Right cardiac atrium (tissue), 5 donors: ENCODE measurements around the gene GJB2. TPM values are rescaled to one million over a fixed set of nuclear protein-coding genes. Genes with fewer than 3 reads are reported as not detected.

ENCODE experiments used
- ATAC-seq, 2 donors: fragments of 200-7000 bp; cut with Tn5 transposase; one replicate each; pipeline versions ENCODE4 v1.8.0 to v1.9.1; 2020; ENCODE audit warnings: moderate library complexity in 2 of 2, mild to moderate bottlenecking in 1 of 2
- DNase-seq, 3 donors: peaks; one replicate each; pipeline ENCODE4 v3.0.0-alpha.2; 2020
- H3K27ac ChIP-seq: one replicate; pipeline ENCODE4 v1.5.1; 2013; ENCODE audit warnings: mild to moderate bottlenecking, low read length, control low read depth, moderate library complexity
- H3K27me3 ChIP-seq: one replicate; pipeline ENCODE4 v1.6.1; 2013; ENCODE audit not compliant: control insufficient read depth, insufficient read depth
- H3K4me1 ChIP-seq: one replicate; pipeline ENCODE4 v1.6.1; 2013; ENCODE audit warnings: low read length; ENCODE audit not compliant: control insufficient read depth, insufficient read depth
- H3K4me3 ChIP-seq: one replicate; pipeline ENCODE4 v1.5.1; 2013; ENCODE audit warnings: low read length, control low read depth
- H3K9me3 ChIP-seq: one replicate; pipeline ENCODE4 v1.6.1; 2013; ENCODE audit warnings: low read length; ENCODE audit not compliant: control insufficient read depth
- WGBS: extraction: QIAGEN DNeasy Blood & Tissue Kit; methylation state at CpG from one replicate; pipeline ENCODE4 v1.1.7; 2013; 5-methylcytosine and 5-hydroxymethylcytosine counted together
- intact Hi-C, 4 donors: fragments of 100-400 bp; cut with DNase I; formaldehyde crosslinking; loops; one replicate each; pipeline versions ENCODE4 v1.11.0 to v1.14.0; 2022 to 2023
- polyA plus RNA-seq: library from polyadenylated mRNA; stranded (reverse); fragments of 200-250 nt; gene quantifications from one replicate; pipeline ENCODE4 v1.2.3, GENCODE V29; 2013
- total RNA-seq, 4 donors: library from RNA; stranded (reverse); fragmentation: NEBNext Ultra II Directional; extraction: Animal tissue kit (Norgen Biotek cat#: 25700); gene quantifications; one replicate each; pipeline ENCODE4 v1.2.1, GENCODE V29; 2021
- donor health status: healthy with polysubstance abuse.
- donor health status: DM: no; HTN: yes; CAD: no.
- donor health status: DM: no; HTN: no; CAD: no.
- donor health status: DM: no; HTN: yes; CAD: no; lungs with severe emphysema.
- donor health status: DM: yes; HTN: yes; CAD: no.

Gene GJB2
- total and polyA plus RNA-seq, 5 donors: 0.09 to 0.20 TPM; not detected in 3

DNA sequence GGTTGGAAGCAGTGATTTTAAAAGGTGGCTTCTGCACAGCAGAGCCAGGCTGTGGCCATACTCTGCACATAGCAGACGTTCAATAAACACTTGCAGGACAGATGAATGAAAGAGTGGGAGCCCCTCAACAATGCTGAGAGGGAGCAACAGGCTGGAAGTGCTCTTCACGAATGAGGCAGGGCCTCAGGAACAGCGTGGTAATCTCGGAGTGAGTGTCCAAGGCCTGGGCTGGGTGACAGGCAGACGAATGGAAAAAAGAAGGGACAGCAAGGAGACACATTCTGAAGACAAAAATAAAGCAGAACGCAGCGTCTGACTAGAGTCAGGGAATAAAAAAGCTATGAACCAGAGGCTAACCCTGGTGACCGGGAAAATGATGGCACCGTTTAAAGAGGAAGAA, 43.0 kb downstream of the GJB2 start:
- H3K27me3 ChIP-seq: no peaks in the 10 kb centered on the region
- WGBS: 40% methylated on average over 9 of the region's 9 CpGs
- H3K9me3 ChIP-seq: no peaks in the 10 kb centered on the region
- intact Hi-C loops: no loop called here
- peak overlapping the region; percentile 29 for H3K27ac ChIP-seq
- DNase-seq (no peak), ATAC-seq (peak in 1 of 2 donors; percentile 29)
- H3K4me3 ChIP-seq: no peak overlapping the region
- H3K4me1 ChIP-seq: no peaks in the 10 kb centered on the region

- H3K4me1 ChIP-seq: no peaks in the 10 kb centered on the region
- DNase-seq: no peak
- H3K27me3 ChIP-seq: no peaks in the 10 kb centered on the region
- intact Hi-C loops: no loop called here
- H3K27ac ChIP-seq: no peak overlapping the region
- no peaks in the 10 kb centered on the region for H3K9me3 ChIP-seq
- 82% methylated on average over 16 of the region's 16 CpGs for WGBS
- H3K4me3 ChIP-seq: no peak overlapping the region
- ATAC-seq: peak in 1 of 2 donors; percentile 24
Observed at GRCh38 chr13:20148501-20149183, 44.1 kb downstream of the GJB2 start.

DNA sequence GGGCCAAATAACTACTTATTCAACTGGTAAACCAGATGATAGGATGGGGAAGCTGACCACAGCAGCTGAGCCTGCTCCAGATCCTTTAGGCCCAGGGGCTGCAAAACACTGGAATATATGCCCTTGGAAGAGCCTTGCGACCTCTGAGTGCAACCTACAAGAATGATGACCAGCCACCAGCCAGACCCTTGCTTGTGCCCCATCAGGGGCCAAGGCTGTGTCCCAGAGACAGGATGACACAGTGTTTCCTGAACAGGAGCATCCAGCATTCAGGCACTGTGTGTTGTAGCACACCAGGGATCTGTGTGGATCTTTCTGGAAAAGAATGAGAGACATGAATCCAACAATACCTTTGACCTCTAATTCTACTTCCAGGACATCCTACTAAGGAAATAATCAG, 46.4 kb downstream of the GJB2 start:
- no peaks in the 10 kb centered on the region for H3K27me3 ChIP-seq
- DNase-seq (no peak), ATAC-seq (no peak)
- WGBS: 100% methylated on average over 1 of the region's 1 CpG
- H3K4me1 ChIP-seq: no peaks in the 10 kb centered on the region
- intact Hi-C loops: no loop called here
- H3K9me3 ChIP-seq: no peaks in the 10 kb centered on the region
- H3K27ac ChIP-seq: no peak overlapping the region
- no peak overlapping the region for H3K4me3 ChIP-seq

DNA sequence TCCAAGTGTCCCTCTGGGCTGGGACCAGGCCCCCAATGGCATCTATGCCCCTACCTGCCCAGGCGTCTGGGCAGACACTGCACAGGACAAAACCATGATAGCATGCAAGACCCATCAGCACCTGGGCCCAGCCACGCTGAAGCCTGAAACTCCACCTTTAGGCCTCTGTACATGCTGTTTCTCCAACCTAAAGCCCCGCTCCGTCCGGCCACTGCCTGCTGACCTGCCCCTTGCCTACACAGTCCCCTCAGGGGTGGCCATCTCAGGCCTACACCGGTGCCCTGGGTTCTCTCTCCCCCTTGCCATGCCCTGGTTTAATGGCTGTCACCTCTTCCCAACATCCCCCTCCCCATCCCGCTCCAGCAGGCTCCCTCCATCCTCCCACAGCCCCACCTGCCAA, 47.2 kb downstream of the GJB2 start:
- Histone ChIP-seq H3K9me3 (no peaks in the 10 kb centered on the region), H3K4me3 (no peak overlapping the region), H3K4me1 (no peaks in the 10 kb centered on the region), H3K27ac (no peak overlapping the region), H3K27me3 (no peaks in the 10 kb centered on the region)
- intact Hi-C loops: no loop called here
- ATAC-seq: no peak
- 76% methylated on average over 7 of the region's 7 CpGs for WGBS
- no peak for DNase-seq

DNA sequence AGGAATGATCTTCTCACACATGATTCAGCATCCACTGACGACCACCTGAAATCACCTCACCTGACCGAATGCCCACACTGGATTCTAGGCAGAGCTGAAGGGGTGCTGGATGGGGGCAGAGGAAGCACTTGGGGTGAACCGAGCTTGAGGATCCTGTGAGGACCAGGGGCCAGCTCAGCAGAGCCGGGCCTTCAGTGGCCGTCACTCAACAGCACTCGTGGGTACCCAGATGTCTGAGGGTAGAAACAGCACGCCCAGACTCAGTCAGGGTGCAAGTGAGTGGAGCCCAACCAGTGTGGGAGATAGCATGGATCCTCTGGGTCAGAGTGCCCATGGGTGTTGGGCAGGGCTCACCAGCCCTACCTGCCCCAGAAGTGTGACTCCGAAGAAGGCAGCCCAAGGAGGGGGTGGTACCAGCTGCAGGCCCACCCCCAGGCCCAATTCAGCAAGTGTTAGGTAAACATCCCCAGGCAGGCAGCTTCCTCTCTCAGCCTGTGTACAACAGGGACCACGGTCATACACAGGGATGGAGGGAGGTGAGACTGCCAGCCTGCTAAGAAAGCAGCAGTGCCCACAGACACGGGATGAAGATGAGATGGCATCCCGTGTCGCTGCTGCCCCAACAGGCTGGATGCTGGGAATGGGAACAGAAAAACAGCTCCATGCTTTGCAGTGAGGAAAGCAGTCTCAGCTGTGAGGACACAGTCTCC, 48.4 kb downstream of the GJB2 start:
- DNase-seq (no peak), ATAC-seq (no peak)
- Histone ChIP-seq H3K9me3 (no peaks in the 10 kb centered on the region), H3K4me3 (no peak overlapping the region), H3K27ac (no peak overlapping the region), H3K27me3 (no peaks in the 10 kb centered on the region), H3K4me1 (no peaks in the 10 kb centered on the region)
- intact Hi-C loops: no loop called here
- WGBS: 77% methylated on average over 12 of the region's 12 CpGs

- WGBS: 90% methylated on average over 30 of the region's 30 CpGs
- Histone ChIP-seq H3K27me3 (no peaks in the 10 kb centered on the region), H3K4me1 (no peaks in the 10 kb centered on the region), H3K9me3 (no peaks in the 10 kb centered on the region), H3K27ac (no peak overlapping the region), H3K4me3 (no peak overlapping the region)
- DNase-seq: no peak
- no peak for ATAC-seq
- intact Hi-C loops: no loop called here
Observed at GRCh38 chr13:20142927-20143480, 49.7 kb downstream of the GJB2 start.

GRCh38 chr13:20142023-20142926, 50.5 kb downstream of the GJB2 start:
- H3K27me3 ChIP-seq: no peaks in the 10 kb centered on the region
- H3K4me3 ChIP-seq: no peak overlapping the region
- DNase-seq: peak in 1 of 3 donors; percentile 61
- 40% methylated on average over 84 of the region's 84 CpGs for WGBS
- no peak overlapping the region for H3K27ac ChIP-seq
- H3K4me1 ChIP-seq: no peaks in the 10 kb centered on the region
- intact Hi-C loops: no loop called here
- peak in 1 of 2 donors; percentile 26 for ATAC-seq
- H3K9me3 ChIP-seq: no peaks in the 10 kb centered on the region

- ATAC-seq (peak; percentile 79 to 90), DNase-seq (peak in 2 of 3 donors; percentile 71 to 79)
- WGBS: 49% methylated on average over 14 of the region's 14 CpGs
- H3K4me1 ChIP-seq: no peaks in the 10 kb centered on the region
- H3K4me3 ChIP-seq: no peak overlapping the region
- H3K27me3 ChIP-seq: no peaks in the 10 kb centered on the region
- peak overlapping the region; percentile 50 for H3K27ac ChIP-seq
- intact Hi-C loops: no loop called here
- H3K9me3 ChIP-seq: no peaks in the 10 kb centered on the region
Observed at GRCh38 chr13:20141238-20142022, 51.3 kb downstream of the GJB2 start.

GRCh38 chr13:20140487-20140886, 52.3 kb downstream of the GJB2 start:
- Histone ChIP-seq H3K27me3 (no peaks in the 10 kb centered on the region), H3K9me3 (no peaks in the 10 kb centered on the region), H3K27ac (no peak overlapping the region), H3K4me3 (no peak overlapping the region), H3K4me1 (no peaks in the 10 kb centered on the region)
- ATAC-seq (peak in 1 of 2 donors; percentile 44), DNase-seq (no peak)
- intact Hi-C loops: no loop called here
- WGBS: 42% methylated on average over 4 of the region's 4 CpGs

DNA sequence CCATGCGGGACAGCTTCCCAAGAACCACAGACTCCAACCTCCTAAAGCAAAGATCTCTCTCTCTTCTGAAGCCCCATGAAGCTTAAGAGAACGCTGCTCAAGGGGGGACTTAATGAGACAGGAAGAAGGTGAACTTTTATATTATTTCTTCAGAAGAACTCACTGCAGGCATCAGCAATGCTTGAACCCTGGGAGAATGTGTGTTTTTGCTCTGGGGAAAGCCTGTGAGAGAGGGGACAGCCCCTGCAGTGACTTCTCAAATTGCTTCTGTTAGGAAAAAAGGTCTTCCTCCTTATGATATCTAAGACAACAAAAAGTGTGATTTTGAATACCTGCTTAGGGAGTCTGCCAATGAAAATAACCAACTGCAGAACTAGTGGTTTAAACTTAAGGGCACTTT, 54.9 kb downstream of the GJB2 start:
- H3K9me3 ChIP-seq: no peaks in the 10 kb centered on the region
- intact Hi-C loops: no loop called here
- H3K4me3 ChIP-seq: no peak overlapping the region
- 66% methylated on average over 2 of the region's 2 CpGs for WGBS
- no peak overlapping the region for H3K27ac ChIP-seq
- ATAC-seq: no peak
- DNase-seq: no peak
- H3K27me3 ChIP-seq: no peaks in the 10 kb centered on the region
- no peaks in the 10 kb centered on the region for H3K4me1 ChIP-seq
